ENCODE measurements around the gene ZNF385B. TPM values are rescaled to one million over a fixed set of nuclear protein-coding genes. Genes with fewer than 3 reads are reported as not detected.

The ZNF385B gene
- total RNA-seq, 1 donor from 2014 or later: 0.11 TPM

- Mint-ChIP-seq H3K27ac (no peak overlapping the region), H3K4me3 (no peak overlapping the region), H3K27me3 (ENCODE audit: low read depth) (peaks cover 9% of the 10 kb centered on the region)
Observed at GRCh38 chr2:179882851-179883806, 21.7 kb upstream of the ZNF385B start.

GRCh38 chr2:179877601-179878364 is 16.4 kb upstream of the ZNF385B start:
- no peaks in the 10 kb centered on the region for H3K36me3 Mint-ChIP-seq
- DNase-seq (ENCODE audit: low spot score in 2 of 2, unreplicated experiment in 2 of 2): no peak
- H3K27me3 Mint-ChIP-seq (ENCODE audit: low read depth): peaks cover 17% of the 10 kb centered on the region
- H3K4me3 Mint-ChIP-seq: no peak overlapping the region
- TF ChIP-seq CTCF (IDR thresholded peaks at IDR 0.05; ENCODE audit: unreplicated experiment): no peak
- no peaks in the 10 kb centered on the region for H3K4me1 Mint-ChIP-seq
- H3K9me3 Mint-ChIP-seq: no peaks in the 10 kb centered on the region
- H3K27ac Mint-ChIP-seq: no peak overlapping the region

More at GRCh38 chr2:179882851-179883806, 21.7 kb upstream of the ZNF385B start:
- no peak for DNase-seq (ENCODE audit: low spot score in 2 of 2, unreplicated experiment in 2 of 2)
- Mint-ChIP-seq H3K4me1 (no peaks in the 10 kb centered on the region), H3K9me3 (peaks cover 9% of the 10 kb centered on the region), H3K36me3 (no peaks in the 10 kb centered on the region)
- TF ChIP-seq CTCF (IDR thresholded peaks at IDR 0.05; ENCODE audit: unreplicated experiment): no peak

- no peak for TF ChIP-seq CTCF (IDR thresholded peaks at IDR 0.05; ENCODE audit: unreplicated experiment)
- Mint-ChIP-seq H3K9me3 (no peaks in the 10 kb centered on the region), H3K27ac (no peak overlapping the region), H3K4me3 (no peak overlapping the region), H3K4me1 (no peaks in the 10 kb centered on the region), H3K36me3 (no peaks in the 10 kb centered on the region), H3K27me3 (ENCODE audit: low read depth) (peaks cover 29% of the 10 kb centered on the region)
- DNase-seq (ENCODE audit: low spot score in 2 of 2, unreplicated experiment in 2 of 2): no peak
Observed at GRCh38 chr2:179876266-179876665, 14.9 kb upstream of the ZNF385B start.

- H3K4me1 Mint-ChIP-seq: no peaks in the 10 kb centered on the region
- H3K27ac Mint-ChIP-seq: no peak overlapping the region
- TF ChIP-seq CTCF (IDR thresholded peaks at IDR 0.05; ENCODE audit: unreplicated experiment): no peak
- no peaks in the 10 kb centered on the region for H3K9me3 Mint-ChIP-seq
- no peak for DNase-seq (ENCODE audit: low spot score in 2 of 2, unreplicated experiment in 2 of 2)
- peaks cover 32% of the 10 kb centered on the region for H3K27me3 Mint-ChIP-seq (ENCODE audit: low read depth)
- no peak overlapping the region for H3K4me3 Mint-ChIP-seq
- H3K36me3 Mint-ChIP-seq: no peaks in the 10 kb centered on the region
Observed at GRCh38 chr2:179875864-179876263, 14.5 kb upstream of the ZNF385B start.

GRCh38 chr2:179862898-179863458 is 1.6 kb upstream of the ZNF385B start:
- TF ChIP-seq CTCF (IDR thresholded peaks at IDR 0.05; ENCODE audit: unreplicated experiment): no peak
- Mint-ChIP-seq H3K4me3 (no peak overlapping the region), H3K36me3 (no peaks in the 10 kb centered on the region), H3K4me1 (peaks cover 14% of the 10 kb centered on the region), H3K27ac (no peak overlapping the region), H3K27me3 (ENCODE audit: low read depth) (peaks cover 91% of the 10 kb centered on the region), H3K9me3 (no peaks in the 10 kb centered on the region)
- DNase-seq (ENCODE audit: low spot score in 2 of 2, unreplicated experiment in 2 of 2): no peak
